ENCODE data around the gene IFNK. TPM values are rescaled to one million over a fixed set of nuclear protein-coding genes. Genes with fewer than 3 reads are reported as not detected.

Gene IFNK
- total RNA-seq, 1 experiment from 2014 or later: not detected

- POLR2A ChIA-PET: interaction anchor here (1.0 kb wide), 1 partner anchor 15 kb away, joined by 3 read pairs; no protein-coding TSS in a partner anchor
- peak; percentile 92 for ATAC-seq
- no peak for TF ChIP-seq ZFX (IDR thresholded peaks at IDR 0.05)
- peak; percentile 94 for TF ChIP-seq MAX (IDR thresholded peaks at IDR 0.05)
- peak; percentile 47; the same call in 1 of the 2 replicates for TF ChIP-seq CEBPB (IDR thresholded peaks at IDR 0.05; ENCODE audit: low read depth)
- TF ChIP-seq JUND (IDR thresholded peaks at IDR 0.05): peak; percentile 41; the same call in 1 of the 2 replicates
- no peak for TF ChIP-seq ATF3 (IDR thresholded peaks at IDR 0.05)
- TF ChIP-seq POLR2A (IDR thresholded peaks at IDR 0.05; ENCODE audit: borderline replicate concordance, extremely low read depth, insufficient read depth, insufficient read length): peak; percentile 74
- TF ChIP-seq SP1 (IDR thresholded peaks at IDR 0.05; ENCODE audit: low read depth): peak; percentile 92
- no peak for TF ChIP-seq ZNF274 (IDR thresholded peaks at IDR 0.05; ENCODE audit: low read depth, low read length)
- peak; percentile 83 for TF ChIP-seq YY1 (IDR thresholded peaks at IDR 0.05; ENCODE audit: extremely low read depth, insufficient replicate concordance, low read depth, low read length)
- TF ChIP-seq CTCF (IDR thresholded peaks at IDR 0.05 in 2 of 3, conservative IDR thresholded peaks at IDR 0.05 in 1 of 3; ENCODE audit: borderline replicate concordance in 1 of 3, insufficient read depth in 1 of 3, low read depth in 2 of 3, low read length in 2 of 3): no peak
- TF ChIP-seq EGR1 (IDR thresholded peaks at IDR 0.05; ENCODE audit: low read depth): peak; percentile 97
- TF ChIP-seq REST (IDR thresholded peaks at IDR 0.05; ENCODE audit: low read depth): no peak
- TF ChIP-seq SRF (IDR thresholded peaks at IDR 0.05; ENCODE audit: low read depth): no peak; the same call in 1 of the 2 replicates
- TF ChIP-seq FOSL1 (IDR thresholded peaks at IDR 0.05; ENCODE audit: low read depth): 0 out of 2 replicates have a peak, but pooled peaks have one; percentile 23
- no peak for TF ChIP-seq EZH2phosphoT487 (IDR thresholded peaks at IDR 0.05; ENCODE audit: borderline replicate concordance)
- TF ChIP-seq POLR2AphosphoS5 (IDR thresholded peaks at IDR 0.05; ENCODE audit: low read depth, low read length): peak; percentile 77
- TF ChIP-seq EZH2 (IDR thresholded peaks at IDR 0.05): no peak
- TF ChIP-seq ELF1 (IDR thresholded peaks at IDR 0.05; ENCODE audit: borderline replicate concordance, low read depth): peak; percentile 77
- TF ChIP-seq CBX3 (IDR thresholded peaks at IDR 0.05; ENCODE audit: low read depth): peak; percentile 91
- TF ChIP-seq TCF7L2 (IDR thresholded peaks at IDR 0.05; ENCODE audit: borderline replicate concordance, extremely low read depth, insufficient read depth, insufficient read length): peak; percentile 87
- TF ChIP-seq SIN3A (IDR thresholded peaks at IDR 0.05; ENCODE audit: low read depth): peak; percentile 73; the same call in 1 of the 2 replicates
- no peak for TF ChIP-seq RAD21 (IDR thresholded peaks at IDR 0.05; ENCODE audit: low read depth)
These were observed 49.8 kb downstream of the IFNK start for GRCh38 chr9:27573634-27574590.

More at GRCh38 chr9:27573634-27574590, 49.8 kb downstream of the IFNK start:
- ChIA-PET CTCF (no interaction called here), RAD21 (ENCODE audit: low non-redundant PET in 1 of 2, low total read pairs in 2 of 2, uncharacterized antibody in 2 of 2, unreplicated experiment in 2 of 2) (no interaction called here)
- Histone ChIP-seq H2AFZ (ENCODE audit: low read depth, low read length, poor library complexity, severe bottlenecking) (peak overlapping the region; percentile 90), H3K79me2 (ENCODE audit: insufficient read depth, low read length) (no peaks in the 10 kb centered on the region), H3K27me3 (ENCODE audit: insufficient read depth, low read length) (0 out of 2 replicates have a peak, but pooled peaks cover 4% of the 10 kb centered on the region), H3K4me1 (ENCODE audit: control insufficient read depth in 1 of 2, insufficient read depth in 2 of 2, low read length in 2 of 2) (peaks cover 6 to 19% of the 10 kb centered on the region in 2 experiments), H3K9me2 (ENCODE audit: insufficient read depth) (no peaks in the 10 kb centered on the region), H3K27ac (ENCODE audit: low read depth, low read length) (peak overlapping the region; percentile 45), H3K9ac (ENCODE audit: low read length) (peak overlapping the region; percentile 82), H3K9me3 (ENCODE audit: control insufficient read depth in 1 of 2, insufficient read depth in 1 of 2, low read depth in 1 of 2, low read length in 2 of 2) (no peaks in the 10 kb centered on the region), H3K4me2 (ENCODE audit: low read length) (peak overlapping the region; percentile 84), H3K36me3 (ENCODE audit: control insufficient read depth in 1 of 2, insufficient read depth in 2 of 2, low read length in 2 of 2) (no peaks in the 10 kb centered on the region), H4K20me1 (ENCODE audit: insufficient read depth) (no peaks in the 10 kb centered on the region), H3K4me3 (replicated peaks in 1 of 2; ENCODE audit: low read depth in 1 of 2, low read length in 2 of 2) (peak overlapping the region; percentile 62 to 86)
- DNase-seq (ENCODE audit: low read depth, low spot score): peak; percentile 100
- BruUV-seq (replicated peaks): TSS peak; percentile 96
- intact Hi-C loops (cut with micrococcal nuclease): no loop called here
